ENCODE results near the gene EMILIN1.

- TF ChIP-seq CTCF (IDR thresholded peaks at IDR 0.05) (no peak), POLR2A (IDR thresholded peaks at IDR 0.05) (no peak)
These were observed 38.1 kb upstream of the EMILIN1 start for GRCh38 chr2:27040282-27040681.
